K562 (cell line): ENCODE results near the gene FADS6. TPM values are rescaled to one million over a fixed set of nuclear protein-coding genes. Genes with fewer than 3 reads are reported as not detected.
A peak's percentile ranks its signal among the peaks of the same experiment; 100 is the strongest.

Experiments
- CHCHD3 ChIP-seq: fragments of 250-450 bp; sonication (Bioruptor Pico); IDR thresholded peaks from 2 replicates; pipeline ENCODE4 v2.1.2; 2022; ENCODE audit warnings: mild to moderate bottlenecking
- EP300 ChIP-seq: IDR thresholded peaks from 2 replicates; pipeline ENCODE4 v1.6.1; 2012; ENCODE audit warnings: low read length, improper control_type of control experiment
- LEF1 ChIP-seq: fragments of 450-650 bp; IDR thresholded peaks from 2 replicates; pipeline ENCODE4 v1.6.1; 2016; ENCODE audit warnings: mild to moderate bottlenecking
- MED1 ChIP-seq: sonication (generic); formaldehyde crosslinking; IDR thresholded peaks from 2 replicates; pipeline ENCODE4 v1.8.1; 2023; ENCODE audit warnings: missing genetic modification reagents, borderline replicate concordance
- POLR3G ChIP-seq: IDR thresholded peaks from 2 replicates; pipeline ENCODE4 v1.6.1; 2011; ENCODE audit not compliant: insufficient read length, insufficient replicate concordance; ENCODE audit errors: extremely low read depth
- RBM14 ChIP-seq: fragments of 200-400 bp; formaldehyde crosslinking; IDR thresholded peaks from 2 replicates; pipeline ENCODE4 v1.6.1; 2018; ENCODE audit warnings: low read depth, mild to moderate bottlenecking, low read length, moderate library complexity, borderline replicate concordance; ENCODE audit not compliant: insufficient read depth
- SMAD3 ChIP-seq: fragments of 450-650 bp; formaldehyde crosslinking; conservative IDR thresholded peaks from 2 replicates; pipeline ENCODE4 v1.4.0; 2020; ENCODE audit warnings: mild to moderate bottlenecking
- SMARCC2 ChIP-seq: fragments of 450-650 bp; IDR thresholded peaks from 2 replicates; pipeline ENCODE4 v1.6.1; 2017; ENCODE audit warnings: antibody characterized with exemption, moderate library complexity, mild to moderate bottlenecking, low read depth
- SP2 ChIP-seq: IDR thresholded peaks from 2 replicates; pipeline ENCODE4 v1.6.1; 2011; ENCODE audit warnings: mild to moderate bottlenecking, low read depth, low read length, moderate library complexity; ENCODE audit not compliant: poor library complexity, severe bottlenecking; ENCODE audit errors: extremely low read depth
- SREBF1 ChIP-seq: fragments of 150-350 bp; IDR thresholded peaks from 2 replicates; pipeline ENCODE4 v1.6.1; 2014; ENCODE audit warnings: antibody characterized with exemption, low read depth, low read length, borderline replicate concordance
- TBL1XR1 ChIP-seq, 2 experiments: IDR thresholded peaks; 2 replicates each; pipeline ENCODE4 v1.6.1; 2012; ENCODE audit warnings: improper control_type of control experiment in 2 of 2, low read length in 2 of 2, mild to moderate bottlenecking in 1 of 2
- TEAD2 ChIP-seq: fragments of 450-650 bp; IDR thresholded peaks from 2 replicates; pipeline ENCODE4 v1.6.1; 2016; ENCODE audit warnings: missing genetic modification characterization, control low read depth, missing compliant biosample characterization
- ZNF707 ChIP-seq: fragments of 250-450 bp; sonication (Bioruptor Pico); conservative IDR thresholded peaks from 2 replicates; pipeline ENCODE4 v1.8.0; 2022; ENCODE audit warnings: inconsistent platforms, mild to moderate bottlenecking, moderate library complexity
- polyA plus RNA-seq, 8 experiments: library from polyadenylated mRNA; depleted of rRNA in 4 of 8; stranded (reverse) in 5 of 8; unstranded in 3 of 8; fragments of >200 nt; fragmentation: Nextera tagmentation in 2 of 8; fragmentation: Illumina TruSeq in 1 of 8; extraction: Ambion mirVana in 2 of 8; extraction: Trizol in 1 of 8; gene quantifications; 2 replicates each; pipeline versions ENCODE4 v1.2.1 to v1.2.3, GENCODE V29; 2011 to 2014; ENCODE audit warnings: inconsistent platforms in 1 of 8, missing spikeins in 1 of 8
- total RNA-seq, 7 experiments: library from RNA; depleted of rRNA in 6 of 7; stranded (reverse); fragments of >200 nt in 6 of 7; fragmentation: Illumina TruSeq in 2 of 7; extraction: Trizol in 2 of 7; gene quantifications; 2 replicates each; pipeline versions ENCODE4 v1.2.1 to v1.2.3, GENCODE V29; 2011 to 2021; ENCODE audit warnings: low replicate concordance in 1 of 7
- TF ChIP-seq, protein P1 (sequence below): sonication (generic); formaldehyde crosslinking; IDR thresholded peaks from 2 replicates; pipeline ENCODE4 v1.8.0; 2022; ENCODE audit warnings: mild to moderate bottlenecking, missing genetic modification reagents
- TF ChIP-seq, protein P2 (sequence below): fragments of 450-650 bp; IDR thresholded peaks from 2 replicates; pipeline ENCODE4 v1.6.1; 2016; ENCODE audit warnings: low read depth

The FADS6 gene
- total and polyA plus RNA-seq, 9 of the 15 experiments (the other 6 are each of a cell fraction or from before 2014, with no cell fraction given), result 0.18 to 0.22 TPM; not detected in 7

DNA sequence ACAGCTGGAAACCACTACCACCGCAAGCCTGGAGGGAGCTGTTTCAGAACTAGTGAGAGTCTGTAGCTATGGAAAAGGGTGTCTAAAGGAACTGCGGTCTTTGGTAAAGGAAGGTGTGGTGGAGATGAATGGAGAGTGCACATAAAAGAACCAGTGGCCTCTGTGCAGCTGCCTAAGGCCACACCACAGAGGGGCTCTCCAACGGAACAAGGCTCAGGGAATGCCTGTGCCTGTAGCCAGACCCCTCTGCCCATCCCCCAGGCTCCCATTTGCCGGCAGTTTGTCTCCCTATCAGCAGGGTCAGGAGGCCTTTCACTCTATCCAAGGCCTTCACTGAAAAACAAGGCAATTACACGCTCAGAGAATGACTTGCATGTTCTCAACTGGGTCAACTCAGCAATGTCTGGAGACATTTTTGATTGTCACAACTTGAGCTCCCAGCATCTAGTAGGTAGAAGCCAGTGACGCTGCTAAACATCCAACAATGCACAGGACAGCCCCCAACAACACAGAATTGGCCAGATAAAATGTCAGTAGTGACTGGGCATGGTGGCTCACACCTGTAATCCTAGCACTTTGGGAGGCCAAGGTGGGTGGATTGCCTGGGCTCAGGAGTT is 17.3 kb downstream of the FADS6 start (continued):
- TF ChIP-seq, protein P1, sequence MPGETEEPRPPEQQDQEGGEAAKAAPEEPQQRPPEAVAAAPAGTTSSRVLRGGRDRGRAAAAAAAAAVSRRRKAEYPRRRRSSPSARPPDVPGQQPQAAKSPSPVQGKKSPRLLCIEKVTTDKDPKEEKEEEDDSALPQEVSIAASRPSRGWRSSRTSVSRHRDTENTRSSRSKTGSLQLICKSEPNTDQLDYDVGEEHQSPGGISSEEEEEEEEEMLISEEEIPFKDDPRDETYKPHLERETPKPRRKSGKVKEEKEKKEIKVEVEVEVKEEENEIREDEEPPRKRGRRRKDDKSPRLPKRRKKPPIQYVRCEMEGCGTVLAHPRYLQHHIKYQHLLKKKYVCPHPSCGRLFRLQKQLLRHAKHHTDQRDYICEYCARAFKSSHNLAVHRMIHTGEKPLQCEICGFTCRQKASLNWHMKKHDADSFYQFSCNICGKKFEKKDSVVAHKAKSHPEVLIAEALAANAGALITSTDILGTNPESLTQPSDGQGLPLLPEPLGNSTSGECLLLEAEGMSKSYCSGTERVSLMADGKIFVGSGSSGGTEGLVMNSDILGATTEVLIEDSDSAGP (CRISPR knock-in tag), result no peak
- TF ChIP-seq SMARCC2, result peak; percentile 69
- TF ChIP-seq CHCHD3 (CRISPR knock-in tag), result peak; percentile 35; the same call in 1 of the 2 replicates
- TF ChIP-seq TEAD2 (tag), result peak; percentile 63
- TF ChIP-seq POLR3G, result no peak
- TF ChIP-seq ZNF707, result 0 out of 2 replicates have a peak, but pooled peaks have one; percentile 12
- TF ChIP-seq EP300, result peak; percentile 87
- no peak for TF ChIP-seq SP2
- no peak for TF ChIP-seq MED1 (CRISPR knock-in tag)
- peak in 1 of 2 experiments; percentile 62; a peak in 1 of 4 replicates for TF ChIP-seq TBL1XR1 (IDR thresholded peaks at IDR 0.05; ENCODE audit: low read length in 2 of 2)
- TF ChIP-seq SMAD3 (CRISPR knock-in tag), result peak; percentile 75
- peak; percentile 90 for TF ChIP-seq LEF1
- TF ChIP-seq RBM14, result no peak
- TF ChIP-seq, protein P2, sequence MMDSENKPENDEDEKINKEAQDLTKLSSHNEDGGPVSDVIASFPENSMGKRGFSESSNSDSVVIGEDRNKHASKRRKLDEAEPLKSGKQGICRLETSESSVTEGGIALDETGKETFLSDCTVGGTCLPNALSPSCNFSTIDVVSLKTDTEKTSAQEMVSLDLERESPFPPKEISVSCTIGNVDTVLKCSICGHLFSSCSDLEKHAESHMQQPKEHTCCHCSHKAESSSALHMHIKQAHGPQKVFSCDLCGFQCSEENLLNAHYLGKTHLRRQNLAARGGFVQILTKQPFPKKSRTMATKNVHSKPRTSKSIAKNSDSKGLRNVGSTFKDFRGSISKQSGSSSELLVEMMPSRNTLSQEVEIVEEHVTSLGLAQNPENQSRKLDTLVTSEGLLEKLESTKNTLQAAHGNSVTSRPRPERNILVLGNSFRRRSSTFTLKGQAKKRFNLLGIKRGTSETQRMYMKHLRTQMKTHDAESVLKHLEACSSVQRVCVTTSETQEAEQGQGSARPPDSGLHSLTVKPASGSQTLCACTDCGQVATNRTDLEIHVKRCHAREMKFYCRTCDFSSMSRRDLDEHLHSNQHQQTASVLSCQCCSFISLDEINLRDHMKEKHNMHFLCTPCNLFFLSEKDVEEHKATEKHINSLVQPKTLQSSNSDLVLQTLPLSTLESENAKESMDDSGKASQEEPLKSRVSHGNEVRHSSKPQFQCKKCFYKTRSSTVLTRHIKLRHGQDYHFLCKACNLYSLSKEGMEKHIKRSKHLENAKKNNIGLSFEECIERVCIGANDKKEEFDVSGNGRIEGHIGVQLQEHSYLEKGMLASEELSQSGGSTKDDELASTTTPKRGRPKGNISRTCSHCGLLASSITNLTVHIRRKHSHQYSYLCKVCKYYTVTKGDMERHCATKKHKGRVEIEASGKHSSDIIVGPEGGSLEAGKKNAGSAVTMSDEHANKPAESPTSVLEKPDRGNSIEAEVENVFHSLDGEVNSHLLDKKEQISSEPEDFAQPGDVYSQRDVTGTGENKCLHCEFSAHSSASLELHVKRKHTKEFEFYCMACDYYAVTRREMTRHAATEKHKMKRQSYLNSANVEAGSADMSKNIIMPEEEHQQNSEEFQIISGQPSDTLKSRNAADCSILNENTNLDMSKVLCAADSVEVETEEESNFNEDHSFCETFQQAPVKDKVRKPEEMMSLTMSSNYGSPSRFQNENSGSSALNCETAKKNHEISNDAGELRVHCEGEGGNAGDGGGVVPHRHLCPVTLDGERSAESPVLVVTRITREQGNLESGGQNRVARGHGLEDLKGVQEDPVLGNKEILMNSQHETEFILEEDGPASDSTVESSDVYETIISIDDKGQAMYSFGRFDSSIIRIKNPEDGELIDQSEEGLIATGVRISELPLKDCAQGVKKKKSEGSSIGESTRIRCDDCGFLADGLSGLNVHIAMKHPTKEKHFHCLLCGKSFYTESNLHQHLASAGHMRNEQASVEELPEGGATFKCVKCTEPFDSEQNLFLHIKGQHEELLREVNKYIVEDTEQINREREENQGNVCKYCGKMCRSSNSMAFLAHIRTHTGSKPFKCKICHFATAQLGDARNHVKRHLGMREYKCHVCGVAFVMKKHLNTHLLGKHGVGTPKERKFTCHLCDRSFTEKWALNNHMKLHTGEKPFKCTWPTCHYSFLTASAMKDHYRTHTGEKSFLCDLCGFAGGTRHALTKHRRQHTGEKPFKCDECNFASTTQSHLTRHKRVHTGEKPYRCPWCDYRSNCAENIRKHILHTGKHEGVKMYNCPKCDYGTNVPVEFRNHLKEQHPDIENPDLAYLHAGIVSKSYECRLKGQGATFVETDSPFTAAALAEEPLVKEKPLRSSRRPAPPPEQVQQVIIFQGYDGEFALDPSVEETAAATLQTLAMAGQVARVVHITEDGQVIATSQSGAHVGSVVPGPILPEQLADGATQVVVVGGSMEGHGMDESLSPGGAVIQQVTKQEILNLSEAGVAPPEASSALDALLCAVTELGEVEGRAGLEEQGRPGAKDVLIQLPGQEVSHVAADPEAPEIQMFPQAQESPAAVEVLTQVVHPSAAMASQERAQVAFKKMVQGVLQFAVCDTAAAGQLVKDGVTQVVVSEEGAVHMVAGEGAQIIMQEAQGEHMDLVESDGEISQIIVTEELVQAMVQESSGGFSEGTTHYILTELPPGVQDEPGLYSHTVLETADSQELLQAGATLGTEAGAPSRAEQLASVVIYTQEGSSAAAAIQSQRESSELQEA, result no peak
- no peak for TF ChIP-seq SREBF1
